BLaER1 (cell line): ENCODE data around the gene DDX4.

ENCODE experiments used
- H3K27ac ChIP-seq: shearing (Covaris generic); formaldehyde crosslinking; 2 replicates; pipeline ENCODE4 v1.8.1; 2022
- H3K27me3 ChIP-seq: shearing (Covaris generic); formaldehyde crosslinking; 2 replicates; pipeline ENCODE4 v1.8.1; 2022
- H3K36me3 ChIP-seq: shearing (Covaris generic); formaldehyde crosslinking; 2 replicates; pipeline ENCODE4 v1.8.1; 2022
- H3K4me1 ChIP-seq: shearing (Covaris generic); formaldehyde crosslinking; 2 replicates; pipeline ENCODE4 v1.8.1; 2022
- H3K4me2 ChIP-seq: shearing (Covaris generic); formaldehyde crosslinking; 2 replicates; pipeline ENCODE4 v1.8.1; 2022
- H3K4me3 ChIP-seq: shearing (Covaris generic); formaldehyde crosslinking; 2 replicates; pipeline ENCODE4 v1.8.1; 2022
- H3K9ac ChIP-seq: shearing (Covaris generic); formaldehyde crosslinking; 2 replicates; pipeline ENCODE4 v1.8.1; 2022
- H3K9me3 ChIP-seq: shearing (Covaris generic); formaldehyde crosslinking; 2 replicates; pipeline ENCODE4 v1.8.1; 2022
- H4K20me1 ChIP-seq: shearing (Covaris generic); formaldehyde crosslinking; 2 replicates; pipeline ENCODE4 v1.8.1; 2022
- Cebpa-rat ChIP-seq: shearing (Covaris generic); IDR thresholded peaks from 2 replicates; pipeline ENCODE4 v1.8.1; 2022

DDX4 gene

DNA sequence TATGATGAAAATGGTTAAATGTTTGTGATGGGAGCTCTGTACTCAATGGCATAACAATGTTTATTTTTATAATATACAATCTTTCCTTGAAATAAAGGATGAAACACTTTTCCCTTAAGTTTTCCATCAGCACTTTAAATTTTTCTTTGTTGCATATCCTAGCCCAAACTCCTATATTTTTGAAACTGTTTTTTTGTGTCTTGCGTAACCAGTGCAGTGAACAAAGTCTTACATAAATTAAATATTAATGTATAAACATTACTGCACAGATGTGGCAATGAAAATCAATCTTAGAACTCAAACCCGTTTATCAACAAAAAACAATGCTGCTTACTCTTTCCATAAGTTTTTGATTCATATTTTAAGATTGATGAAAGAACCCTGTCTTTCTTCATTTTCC, 79.2 kb downstream of the DDX4 start:
- Histone ChIP-seq H3K27me3 (no peaks in the 10 kb centered on the region), H3K9me3 (peaks cover 6% of the 10 kb centered on the region), H3K36me3 (no peaks in the 10 kb centered on the region), H3K27ac (no peak overlapping the region), H3K4me2 (no peak overlapping the region), H3K4me3 (no peak overlapping the region), H4K20me1 (no peaks in the 10 kb centered on the region), H3K9ac (no peak overlapping the region), H3K4me1 (no peaks in the 10 kb centered on the region)
- TF ChIP-seq Cebpa-rat: no peak

GRCh38 chr5:55820488-55820887, 82.6 kb downstream of the DDX4 start:
- Histone ChIP-seq H3K27ac (no peak overlapping the region), H3K9me3 (peaks cover 7% of the 10 kb centered on the region), H3K4me3 (no peak overlapping the region), H3K27me3 (no peaks in the 10 kb centered on the region), H4K20me1 (no peaks in the 10 kb centered on the region), H3K9ac (no peak overlapping the region), H3K36me3 (no peaks in the 10 kb centered on the region), H3K4me2 (no peak overlapping the region), H3K4me1 (no peaks in the 10 kb centered on the region)
- no peak for TF ChIP-seq Cebpa-rat

- Histone ChIP-seq H3K27me3 (no peaks in the 10 kb centered on the region), H3K9ac (no peak overlapping the region), H3K4me2 (no peak overlapping the region), H3K4me3 (no peak overlapping the region), H3K27ac (no peak overlapping the region), H4K20me1 (no peaks in the 10 kb centered on the region), H3K36me3 (no peaks in the 10 kb centered on the region), H3K9me3 (peaks cover 7% of the 10 kb centered on the region), H3K4me1 (no peaks in the 10 kb centered on the region)
- TF ChIP-seq Cebpa-rat: no peak
These were observed 84.1 kb downstream of the DDX4 start for GRCh38 chr5:55821731-55822512.

DNA sequence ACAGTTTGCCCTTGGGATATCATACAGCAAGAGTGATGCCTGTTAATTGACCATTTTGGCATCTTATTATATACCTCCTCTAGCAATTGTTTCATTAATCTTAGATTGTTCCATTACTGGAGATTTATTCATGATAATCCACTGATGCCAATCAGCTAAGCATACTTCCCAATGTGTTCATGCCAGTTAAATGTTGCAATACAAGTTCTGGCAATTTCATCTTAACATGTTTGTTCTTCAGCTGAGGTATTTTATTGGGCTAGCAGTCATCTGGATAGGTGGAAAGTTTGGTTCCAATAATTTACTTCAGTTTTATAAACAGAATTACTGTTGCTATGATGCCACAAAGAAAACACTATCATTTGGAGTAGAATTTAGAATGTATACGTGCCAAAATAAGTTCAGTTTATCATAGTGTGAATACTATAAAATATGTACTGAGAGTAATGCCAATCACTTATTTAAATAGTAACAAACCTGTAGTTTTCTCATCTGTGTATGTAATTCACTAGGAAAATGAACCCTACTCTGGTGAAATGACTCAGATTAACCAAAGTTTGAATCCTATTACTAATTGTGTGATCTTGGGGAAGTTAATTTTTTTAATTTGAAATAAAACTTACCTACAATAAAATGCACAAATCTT, 85.4 kb downstream of the DDX4 start:
- no peaks in the 10 kb centered on the region for H3K36me3 ChIP-seq
- H3K4me2 ChIP-seq: no peak overlapping the region
- H4K20me1 ChIP-seq: no peaks in the 10 kb centered on the region
- no peak for TF ChIP-seq Cebpa-rat
- peaks cover 7% of the 10 kb centered on the region for H3K9me3 ChIP-seq
- H3K4me3 ChIP-seq: no peak overlapping the region
- no peak overlapping the region for H3K27ac ChIP-seq
- H3K4me1 ChIP-seq: no peaks in the 10 kb centered on the region
- no peak overlapping the region for H3K9ac ChIP-seq
- no peaks in the 10 kb centered on the region for H3K27me3 ChIP-seq

DNA sequence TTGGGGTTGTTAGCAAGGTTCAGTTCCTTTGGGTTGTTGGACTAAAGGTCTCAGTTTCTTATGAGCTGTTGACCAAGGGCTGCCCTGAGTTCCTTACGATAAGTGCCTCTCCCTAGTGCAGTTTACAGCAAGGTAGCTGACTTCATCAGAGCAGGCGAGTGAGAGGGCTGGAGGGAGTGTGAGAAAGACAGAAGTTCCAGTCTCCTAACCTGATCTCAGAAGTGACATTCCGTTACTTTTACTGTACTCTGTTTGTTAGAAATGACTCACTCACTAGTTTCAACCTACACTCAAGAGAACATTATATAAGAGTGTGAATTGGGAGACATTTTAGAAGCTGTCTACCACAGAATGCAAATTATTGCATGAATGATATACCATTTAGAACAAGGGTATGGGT, 92.1 kb downstream of the DDX4 start:
- Histone ChIP-seq H3K4me3 (no peak overlapping the region), H3K9ac (no peak overlapping the region), H3K4me1 (no peaks in the 10 kb centered on the region), H3K9me3 (peaks cover 15% of the 10 kb centered on the region), H3K27me3 (no peaks in the 10 kb centered on the region), H4K20me1 (no peaks in the 10 kb centered on the region), H3K36me3 (no peaks in the 10 kb centered on the region), H3K27ac (no peak overlapping the region), H3K4me2 (no peak overlapping the region)
- TF ChIP-seq Cebpa-rat: no peak

GRCh38 chr5:55832446-55832845, 94.6 kb downstream of the DDX4 start:
- Histone ChIP-seq H3K9me3 (peaks cover 15% of the 10 kb centered on the region), H3K27ac (no peak overlapping the region), H4K20me1 (no peaks in the 10 kb centered on the region), H3K27me3 (no peaks in the 10 kb centered on the region), H3K36me3 (no peaks in the 10 kb centered on the region), H3K4me1 (no peaks in the 10 kb centered on the region), H3K4me2 (no peak overlapping the region), H3K4me3 (no peak overlapping the region), H3K9ac (no peak overlapping the region)
- TF ChIP-seq Cebpa-rat: no peak

GRCh38 chr5:55836191-55836590, 98.3 kb downstream of the DDX4 start:
- Histone ChIP-seq H3K4me2 (no peak overlapping the region), H3K36me3 (no peaks in the 10 kb centered on the region)

DNA sequence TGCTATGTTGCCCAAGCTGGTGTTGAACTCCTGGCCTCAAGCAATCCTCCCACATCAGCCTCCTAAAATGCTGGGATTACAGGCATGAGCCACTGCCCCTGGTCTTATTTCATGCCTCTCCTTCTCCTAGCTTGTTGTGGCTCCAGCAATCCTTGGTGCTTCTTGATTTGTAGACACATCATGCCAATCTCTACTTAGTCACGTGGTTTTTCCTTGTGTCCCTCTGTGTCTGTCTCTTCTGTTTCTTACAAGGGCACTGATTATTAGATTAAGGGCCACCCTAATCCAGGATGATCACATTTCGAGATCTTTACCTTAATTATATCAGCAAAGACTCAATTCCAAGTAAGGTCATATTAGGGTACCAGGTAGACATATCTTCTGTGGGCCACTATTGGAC, 104.1 kb downstream of the DDX4 start:
- no peak for TF ChIP-seq Cebpa-rat
- Histone ChIP-seq H3K27ac (no peak overlapping the region), H3K9ac (no peak overlapping the region), H3K4me2 (no peak overlapping the region), H3K36me3 (no peaks in the 10 kb centered on the region), H3K4me3 (no peak overlapping the region), H3K4me1 (no peaks in the 10 kb centered on the region), H4K20me1 (no peaks in the 10 kb centered on the region), H3K9me3 (0 out of 2 replicates have a peak, but pooled peaks cover 10% of the 10 kb centered on the region), H3K27me3 (no peaks in the 10 kb centered on the region)

More at GRCh38 chr5:55836191-55836590, 98.3 kb downstream of the DDX4 start:
- no peaks in the 10 kb centered on the region for H3K27me3 ChIP-seq
- TF ChIP-seq Cebpa-rat: no peak
- no peak overlapping the region for H3K27ac ChIP-seq
- H3K4me3 ChIP-seq: no peak overlapping the region
- H3K9me3 ChIP-seq: peaks cover 15% of the 10 kb centered on the region
- no peaks in the 10 kb centered on the region for H3K4me1 ChIP-seq
- H3K9ac ChIP-seq: no peak overlapping the region
- H4K20me1 ChIP-seq: no peaks in the 10 kb centered on the region

- no peaks in the 10 kb centered on the region for H3K36me3 ChIP-seq
- H3K4me2 ChIP-seq: no peak overlapping the region
- no peak overlapping the region for H3K9ac ChIP-seq
- H3K4me1 ChIP-seq: no peaks in the 10 kb centered on the region
- no peak for TF ChIP-seq Cebpa-rat
- no peaks in the 10 kb centered on the region for H4K20me1 ChIP-seq
- H3K27ac ChIP-seq: no peak overlapping the region
- H3K4me3 ChIP-seq: no peak overlapping the region
- no peaks in the 10 kb centered on the region for H3K27me3 ChIP-seq
- H3K9me3 ChIP-seq: 0 out of 2 replicates have a peak, but pooled peaks cover 10% of the 10 kb centered on the region
These were observed 110.0 kb downstream of the DDX4 start for GRCh38 chr5:55847837-55848236.

- H3K4me3 ChIP-seq: no peak overlapping the region
- TF ChIP-seq Cebpa-rat: no peak
- H3K9me3 ChIP-seq: 0 out of 2 replicates have a peak, but pooled peaks cover 10% of the 10 kb centered on the region
- H3K36me3 ChIP-seq: no peaks in the 10 kb centered on the region
- no peak overlapping the region for H3K4me2 ChIP-seq
- no peaks in the 10 kb centered on the region for H3K27me3 ChIP-seq
- H3K4me1 ChIP-seq: no peaks in the 10 kb centered on the region
- H3K9ac ChIP-seq: no peak overlapping the region
- no peak overlapping the region for H3K27ac ChIP-seq
- no peaks in the 10 kb centered on the region for H4K20me1 ChIP-seq
These were observed 110.9 kb downstream of the DDX4 start for GRCh38 chr5:55848783-55849182.
